Gastrocnemius medialis (tissue), 4 donors: Measurements from ENCODE around the gene GPR3.
A peak's percentile ranks its signal among the peaks of the same experiment; 100 is the strongest.

Experiments used
- CTCF ChIP-seq, 5 experiments: fragments of 450-650 bp in 3 of 5; fragments of 200-600 bp in 2 of 5; sonication (generic) in 2 of 5; IDR thresholded peaks in 4 of 5; conservative IDR thresholded peaks in 1 of 5; 1 replicate in 4 of 5; 2 replicates in 1 of 5; pipeline ENCODE4 v1.5.1; 2016 to 2019; ENCODE audit warnings: antibody characterized with exemption in 5 of 5, mild to moderate bottlenecking in 3 of 5, moderate library complexity in 3 of 5
- POLR2A ChIP-seq, 2 donors: fragments of 450-650 bp; IDR thresholded peaks; one replicate each; pipeline ENCODE4 v1.6.1; 2017; ENCODE audit warnings: antibody characterized with exemption in 2 of 2, mild to moderate bottlenecking in 2 of 2, moderate library complexity in 2 of 2

- no peak for TF ChIP-seq CTCF (IDR thresholded peaks at IDR 0.05 in 4 of 5, conservative IDR thresholded peaks at IDR 0.05 in 1 of 5)
- TF ChIP-seq POLR2A (IDR thresholded peaks at IDR 0.05): peak in 1 of 2 donors; percentile 33
These were observed 819 bp upstream of the GPR3 start for GRCh38 chr1:27391511-27392095.
